HG02588 (cell line): ENCODE results near the gene KIF1A.
A peak's percentile ranks its signal among the peaks of the same experiment; 100 is the strongest.
"Not testable (repeated sequence)": the region's sequence is repeated elsewhere in the genome, so short reads cannot be mapped to it uniquely, and the experiment has no call there.

Experiments used
- ATAC-seq: cut with Tn5 transposase; IDR thresholded peaks from one replicate; pipeline ENCODE4 v1.9.1; 2021; ENCODE audit warnings: mild to moderate bottlenecking, moderate library complexity; ENCODE audit not compliant: unreplicated experiment

Gene KIF1A

DNA sequence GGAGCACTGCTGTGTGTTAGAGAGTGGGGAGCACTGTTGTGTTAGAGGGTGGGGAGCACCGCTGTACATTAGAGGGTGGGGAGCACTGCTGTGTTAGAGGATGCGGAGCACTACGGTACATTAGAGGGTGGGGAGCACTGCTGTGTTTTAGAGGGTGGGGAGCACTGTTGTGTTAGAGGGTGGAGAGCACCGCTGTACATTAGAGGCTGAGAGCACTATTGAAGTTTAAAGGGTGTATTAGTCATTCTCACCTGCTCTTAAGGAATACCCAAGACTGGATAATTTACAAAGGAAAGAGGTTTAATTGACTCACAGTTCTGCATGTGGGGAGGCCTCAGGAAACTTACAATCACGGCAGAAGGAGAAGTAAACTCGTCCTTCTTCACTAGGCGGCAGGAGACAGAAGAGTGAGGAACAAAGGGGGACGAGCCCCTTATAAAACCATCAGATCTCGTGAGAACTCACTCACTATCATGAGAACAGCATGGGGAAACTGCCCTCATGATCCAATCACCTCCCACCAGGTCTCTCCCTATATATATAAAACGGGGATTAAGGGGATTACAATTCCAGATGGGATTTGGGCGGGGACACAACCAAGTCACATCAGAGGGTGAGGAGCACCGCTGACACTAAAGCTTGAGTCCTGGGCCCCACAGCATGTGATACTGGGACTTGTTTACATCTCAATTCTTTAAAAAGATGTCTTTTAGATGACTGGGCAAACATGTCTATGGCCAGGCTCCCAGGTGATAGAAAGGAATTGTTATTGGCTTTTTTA, 29.1 kb upstream of the KIF1A start:
- no peak for ATAC-seq

DNA sequence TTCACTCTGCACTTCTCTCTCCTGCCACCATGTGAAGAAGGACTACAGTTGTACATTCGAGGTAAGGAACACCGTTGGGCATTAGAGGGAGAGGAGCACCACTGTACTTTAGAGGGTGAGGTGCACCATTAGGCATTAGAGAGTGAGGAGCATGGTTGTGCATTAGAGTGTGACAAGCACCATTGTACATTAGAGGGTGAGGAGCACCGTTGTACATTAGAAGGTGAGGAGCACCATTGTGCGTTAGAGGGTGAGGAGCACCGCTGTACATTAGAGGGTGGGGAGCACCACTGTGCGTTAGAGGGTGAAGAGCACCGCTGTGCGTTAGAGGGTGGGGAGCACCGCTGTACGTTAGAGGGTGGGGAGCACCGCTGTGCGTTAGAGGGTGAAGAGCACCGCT, 27.8 kb upstream of the KIF1A start:
- no peak for ATAC-seq

DNA sequence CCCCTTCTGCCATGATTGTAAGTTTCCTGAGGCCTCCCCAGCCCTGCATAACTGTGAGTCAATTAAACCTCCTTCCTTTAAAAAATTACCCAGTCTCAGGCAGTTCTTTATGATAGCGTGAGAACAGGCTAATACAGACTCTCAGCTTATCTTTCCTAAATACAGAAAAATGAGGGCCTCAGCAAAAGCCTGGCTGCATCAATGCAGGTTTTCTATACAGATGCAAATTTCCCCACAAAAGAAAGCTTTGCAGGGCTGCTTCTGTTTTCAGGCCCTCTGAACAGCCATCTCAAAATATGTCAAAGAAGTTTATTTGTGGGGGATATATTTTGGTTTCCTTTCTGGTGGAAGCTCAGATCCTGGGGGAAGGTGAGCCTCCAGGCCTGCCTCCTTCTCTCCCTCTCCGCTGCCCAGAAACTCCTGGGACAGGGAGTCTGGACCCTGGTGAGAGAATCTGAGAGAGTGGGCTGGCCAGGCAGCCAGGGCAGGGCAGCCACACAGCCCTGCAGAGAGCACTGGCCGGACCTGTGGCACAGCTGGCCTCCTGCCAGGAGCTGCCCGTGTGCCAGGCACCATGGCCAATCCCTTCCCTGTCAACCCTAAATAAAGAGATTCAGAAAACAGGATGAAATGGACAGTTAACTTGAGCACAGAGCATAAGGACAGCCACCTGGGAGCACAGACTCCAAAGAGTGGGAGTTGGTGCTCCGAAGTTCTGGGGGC, 27.0 kb upstream of the KIF1A start:
- no peak for ATAC-seq

DNA sequence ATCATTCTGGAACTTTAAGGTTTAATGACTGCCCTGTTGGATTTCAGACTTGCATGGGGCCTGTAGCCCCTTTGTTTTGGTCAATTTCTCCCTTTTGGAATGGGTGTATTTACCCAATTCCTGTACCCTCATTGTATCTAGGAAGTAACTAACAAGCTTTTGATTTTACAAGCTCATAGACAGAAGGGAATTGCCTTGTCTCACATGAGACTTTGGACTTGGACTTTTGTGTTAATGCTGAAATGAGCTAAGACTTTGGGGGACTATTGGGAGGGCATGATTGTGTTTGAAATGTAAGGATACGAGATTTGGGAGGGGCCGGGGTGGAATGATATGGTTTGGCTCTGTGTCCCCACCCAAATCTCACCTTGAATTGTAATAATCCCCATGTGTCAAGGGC, 26.3 kb upstream of the KIF1A start:
- ATAC-seq: not testable (repeated sequence)

DNA sequence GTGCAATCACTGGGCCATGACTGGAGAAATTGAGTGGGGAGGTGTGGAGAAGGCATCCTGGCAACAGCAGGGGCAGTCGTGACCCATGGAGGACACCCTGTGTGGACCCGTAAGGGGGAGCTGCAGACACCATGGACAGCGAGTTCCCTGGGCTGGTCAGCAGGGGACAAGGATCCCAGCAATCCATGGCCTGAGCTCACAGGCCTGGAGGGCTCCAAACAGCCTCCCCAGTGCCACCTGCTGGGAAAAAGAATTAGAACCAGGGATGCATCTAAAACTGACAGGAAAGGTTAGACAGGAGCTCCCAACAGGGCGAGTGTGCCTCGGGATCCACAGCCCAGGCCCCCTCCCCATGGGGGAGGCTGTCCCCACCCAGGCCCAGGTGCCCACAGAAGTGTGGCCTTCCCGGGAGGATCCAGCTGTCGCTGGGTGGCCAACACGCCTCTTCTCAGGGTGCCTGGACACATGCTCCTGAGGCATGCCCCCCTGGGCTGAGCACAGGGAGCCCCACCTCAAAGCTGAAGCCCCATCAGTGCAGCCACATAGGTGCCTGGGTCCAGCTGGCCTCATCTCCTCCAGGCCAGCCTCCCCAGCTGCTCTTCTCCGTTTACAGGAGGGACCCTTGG, 20.5 kb upstream of the KIF1A start:
- no peak for ATAC-seq

DNA sequence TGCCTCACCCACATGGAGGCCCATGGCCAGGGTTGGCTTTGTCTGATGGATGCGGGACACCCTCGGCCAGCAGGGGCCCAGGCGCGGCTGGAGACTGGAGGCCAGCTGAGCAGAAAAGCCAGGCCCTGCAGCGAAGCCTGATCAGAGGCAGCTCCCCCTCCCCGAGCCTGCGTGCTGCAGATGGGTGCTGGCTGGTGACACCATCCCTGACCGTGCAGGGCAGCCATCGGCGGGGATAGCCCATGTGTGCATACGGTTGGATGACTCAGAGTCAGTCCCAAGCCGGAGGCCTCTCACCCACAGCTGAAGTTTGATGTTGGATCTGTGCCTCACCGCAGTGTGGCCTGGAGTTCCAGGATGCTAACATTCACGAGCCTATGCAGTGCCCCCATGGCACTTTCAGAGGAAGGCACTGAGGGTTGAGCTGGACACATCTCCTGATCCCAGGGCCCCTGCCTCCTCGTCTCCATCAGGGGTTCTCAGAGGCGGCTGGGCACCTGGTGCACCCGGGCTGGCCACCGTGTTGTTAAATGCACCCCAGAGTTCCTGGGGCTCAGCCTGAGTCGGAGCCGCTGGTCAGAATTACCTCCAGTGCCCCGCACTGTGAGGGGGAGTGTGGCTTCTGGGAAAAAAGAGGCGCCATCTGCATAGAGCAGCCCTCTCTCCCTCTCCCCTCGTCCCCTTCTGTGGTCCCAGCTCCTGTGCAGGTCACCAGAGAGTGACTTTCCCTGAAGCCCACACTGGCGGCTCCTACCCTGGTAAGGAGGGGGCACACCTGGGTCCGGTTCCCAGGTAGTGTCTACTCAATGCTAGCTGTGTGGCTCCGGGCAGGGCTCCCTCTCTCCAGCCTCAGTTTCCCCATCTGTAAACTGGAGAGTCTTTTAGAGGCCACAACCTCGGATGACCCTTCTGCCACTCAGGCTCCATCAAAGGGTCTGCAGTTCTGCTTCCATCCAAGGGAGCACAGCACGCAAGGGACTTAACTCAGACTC, 19.4 kb upstream of the KIF1A start:
- no peak for ATAC-seq

DNA sequence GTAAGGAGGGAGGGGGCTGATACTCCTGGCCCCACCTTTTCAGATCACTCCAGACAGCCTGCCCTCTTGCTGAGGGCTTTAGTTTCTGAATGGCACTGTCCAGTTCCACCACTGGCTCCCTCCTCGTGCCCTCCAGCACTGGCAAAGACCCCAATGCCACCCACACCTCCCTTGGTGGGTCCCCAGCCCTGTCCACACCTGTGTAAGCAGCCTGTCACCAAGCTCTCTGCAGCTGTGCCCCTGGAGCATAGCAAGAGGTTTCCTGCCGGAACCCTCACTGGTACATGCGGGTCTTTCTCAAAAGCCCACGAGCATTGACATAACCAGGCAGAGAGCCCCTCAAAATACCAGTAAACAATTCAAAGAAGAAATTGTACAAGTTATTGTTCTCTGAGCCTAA, 17.6 kb upstream of the KIF1A start:
- ATAC-seq: no peak

DNA sequence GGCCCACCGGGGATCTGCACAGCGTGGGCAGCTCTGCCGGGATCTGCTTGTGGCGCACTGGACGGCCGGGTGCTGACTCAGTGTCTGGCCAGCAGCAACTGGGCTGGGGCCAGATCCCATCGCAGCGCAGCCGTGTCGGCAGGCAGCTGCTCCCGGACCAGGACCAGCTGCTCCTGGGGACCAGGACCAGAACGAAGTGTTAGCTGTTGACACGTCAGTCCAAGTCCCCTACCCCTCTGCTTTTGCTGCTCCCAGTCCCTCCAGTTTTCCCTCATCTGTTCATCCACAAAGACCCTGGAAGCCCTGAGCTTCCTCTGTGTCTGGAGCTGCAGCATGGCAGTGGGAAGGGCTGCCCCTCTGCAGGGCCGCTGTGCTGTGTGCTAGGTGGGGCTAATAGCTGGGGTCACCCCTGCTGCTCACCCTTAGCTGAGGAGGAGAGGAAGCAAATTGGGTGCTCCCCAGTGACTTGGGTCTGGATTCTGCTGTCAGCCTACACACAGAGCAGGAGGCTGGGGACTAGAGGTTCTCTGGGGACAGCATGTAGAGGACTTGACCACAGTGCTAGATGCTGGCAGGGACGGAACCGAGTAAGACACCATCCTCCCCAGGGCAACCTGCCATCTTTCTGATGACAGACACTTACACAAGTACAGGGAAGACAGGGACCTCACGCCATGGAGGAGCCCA, 16.9 kb upstream of the KIF1A start:
- ATAC-seq: no peak

DNA sequence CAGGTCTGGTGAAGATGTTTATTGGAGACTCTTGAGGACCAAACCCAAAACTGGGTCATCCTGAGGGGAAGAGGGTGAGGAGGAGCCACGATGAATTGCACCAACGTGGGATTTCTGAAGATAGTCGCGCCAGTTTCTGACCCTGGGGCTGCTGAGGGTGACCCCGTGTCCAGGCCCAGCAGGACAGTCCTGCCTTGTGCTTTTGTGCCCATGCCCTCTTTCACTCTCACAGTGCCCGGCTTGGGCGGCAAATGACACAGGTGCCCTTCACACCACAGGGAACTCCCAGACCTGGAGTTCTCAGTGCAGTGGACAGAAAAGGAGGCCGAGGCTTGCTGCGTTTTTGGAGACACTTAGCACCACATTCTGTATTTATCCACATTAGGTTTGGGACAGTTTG, 15.5 kb upstream of the KIF1A start:
- ATAC-seq: no peak

DNA sequence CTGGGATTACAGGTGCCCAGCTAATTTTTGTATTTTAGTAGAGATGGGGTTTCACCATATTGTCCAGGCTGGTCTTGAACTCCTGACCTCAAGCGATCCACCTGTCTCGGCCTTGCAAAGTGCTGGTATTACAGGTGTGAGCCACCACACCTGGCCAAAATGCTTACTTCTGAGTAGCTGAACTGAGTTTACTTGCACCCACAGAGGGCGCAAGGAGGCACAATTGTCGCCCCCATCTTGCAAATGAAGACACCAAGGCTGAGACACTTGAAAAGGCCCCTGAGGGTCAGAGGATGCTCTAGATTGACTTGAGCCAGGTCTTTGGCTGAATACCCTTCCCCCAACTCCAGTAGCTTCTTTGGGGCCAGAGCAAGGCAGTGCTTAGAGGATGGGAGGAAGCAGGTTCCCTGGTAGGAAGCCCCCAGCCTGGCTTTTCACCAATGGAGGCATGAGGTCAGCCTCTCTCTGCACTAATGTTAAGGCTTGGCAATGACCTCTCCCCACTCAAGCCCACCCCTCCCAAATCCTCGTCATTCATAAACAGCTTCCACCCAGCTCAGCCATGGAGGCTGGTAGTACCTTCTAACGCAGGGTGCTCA, 14.5 kb upstream of the KIF1A start:
- ATAC-seq: no peak

DNA sequence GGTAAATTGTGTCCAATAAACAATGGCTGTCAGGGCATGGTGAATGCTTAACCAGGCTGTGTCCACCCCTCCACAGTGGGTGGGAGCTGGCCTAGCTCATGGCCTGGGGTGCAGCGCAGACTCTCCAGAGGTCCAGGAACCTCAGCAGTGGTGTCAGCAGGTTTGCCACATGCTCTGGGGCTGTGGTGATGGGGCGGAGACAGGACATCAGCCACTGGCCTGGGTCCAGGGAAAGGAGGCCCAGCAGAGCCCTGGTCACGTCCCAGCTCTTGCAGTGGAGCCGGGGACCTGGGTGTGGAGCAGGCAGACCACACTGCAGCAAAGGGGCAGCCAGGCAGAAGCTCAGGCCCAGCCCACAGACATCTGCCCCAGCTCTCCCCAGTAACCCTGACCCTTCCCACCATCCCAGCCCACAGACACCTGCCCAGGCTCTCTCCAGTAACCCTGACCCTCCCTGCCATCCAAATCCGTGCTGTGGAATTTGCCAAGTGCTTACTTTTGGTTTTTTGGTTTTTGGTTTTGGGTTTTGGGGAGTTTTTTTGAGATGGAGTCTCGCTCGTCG, 13.8 kb upstream of the KIF1A start:
- ATAC-seq: no peak

DNA sequence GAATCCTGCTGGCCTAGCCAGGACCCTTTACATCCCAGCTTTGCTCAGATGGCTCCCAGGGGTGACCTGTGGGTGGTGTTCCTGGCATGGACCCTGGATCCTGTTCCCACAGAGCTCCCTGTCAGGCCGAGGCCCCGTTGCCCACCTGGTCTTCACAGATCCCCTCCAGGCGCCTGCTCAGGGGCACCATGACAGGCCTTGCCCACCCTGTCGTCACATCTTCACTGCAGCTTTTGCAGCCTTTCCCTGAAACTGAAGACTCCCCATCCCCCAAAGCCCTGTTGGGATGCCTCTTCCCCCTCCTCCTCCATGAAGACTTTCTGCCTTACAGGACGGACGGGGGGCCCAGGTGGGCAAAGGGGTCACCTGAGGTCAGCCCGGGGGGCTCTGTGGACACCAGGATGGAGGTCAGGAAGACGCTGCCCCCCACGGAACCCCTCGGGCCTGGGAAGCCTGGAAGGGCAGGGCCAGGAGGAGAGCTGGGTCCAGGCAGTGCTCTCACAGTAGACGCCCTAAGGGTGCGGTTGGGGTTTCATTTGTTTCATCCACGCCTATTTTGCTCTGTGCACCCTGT, 13.0 kb upstream of the KIF1A start:
- no peak for ATAC-seq

DNA sequence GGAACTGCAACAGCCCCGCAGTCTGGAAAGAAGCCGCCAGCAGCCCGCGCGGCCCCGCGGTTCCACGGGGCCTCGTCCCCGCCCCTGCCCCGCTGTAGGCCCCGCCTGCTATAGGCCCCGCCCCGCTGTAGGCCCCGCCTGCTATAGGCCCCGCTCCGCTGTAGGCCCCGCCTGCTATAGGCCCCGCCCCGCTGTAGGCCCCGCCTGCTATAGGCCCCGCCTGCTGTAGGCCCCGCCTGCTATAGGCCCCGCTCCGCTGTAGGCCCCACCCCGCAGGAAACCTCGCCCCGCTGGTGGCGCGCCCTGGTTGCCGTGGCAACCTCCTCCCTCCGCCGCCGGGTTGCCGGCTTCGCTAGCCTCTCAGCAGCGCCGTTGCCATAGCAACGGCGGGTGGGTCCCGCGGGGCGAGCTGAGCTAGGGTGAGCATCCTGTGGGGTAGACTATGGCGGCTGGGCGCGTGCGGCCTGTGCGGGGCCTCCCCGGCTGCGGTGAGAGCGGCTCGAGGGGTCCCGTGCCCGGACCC, 12.2 kb upstream of the KIF1A start:
- peak; percentile 71 for ATAC-seq

DNA sequence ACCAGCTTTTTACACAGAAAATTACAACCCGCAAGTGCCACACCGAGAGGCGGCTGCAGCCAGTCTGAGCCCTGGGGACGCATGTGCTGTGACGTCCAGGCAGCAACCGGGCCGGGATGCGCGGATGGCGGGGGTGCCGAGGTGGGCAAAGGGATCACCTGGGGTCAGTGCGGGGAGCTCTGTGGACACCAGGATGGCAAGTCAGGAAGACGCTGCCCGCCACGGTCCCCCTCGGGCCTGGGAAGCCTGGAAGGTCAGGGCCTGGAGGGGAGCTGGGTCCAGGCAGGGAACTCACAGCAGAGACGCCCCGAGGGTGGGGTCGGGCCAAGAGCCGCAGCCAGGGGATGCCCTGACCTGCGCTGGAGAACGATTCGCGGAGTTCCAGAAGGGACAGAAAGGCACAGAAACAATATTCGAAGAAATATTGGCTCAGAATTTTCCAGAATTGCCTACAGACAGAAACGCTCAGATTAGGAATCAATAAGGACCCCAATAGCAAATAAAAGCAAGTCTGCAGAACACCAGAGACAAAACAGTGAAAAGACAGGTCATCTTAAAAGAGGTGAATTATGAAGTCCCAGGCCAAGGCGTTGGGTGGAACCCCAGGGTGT, 11.7 kb upstream of the KIF1A start:
- ATAC-seq: no peak

DNA sequence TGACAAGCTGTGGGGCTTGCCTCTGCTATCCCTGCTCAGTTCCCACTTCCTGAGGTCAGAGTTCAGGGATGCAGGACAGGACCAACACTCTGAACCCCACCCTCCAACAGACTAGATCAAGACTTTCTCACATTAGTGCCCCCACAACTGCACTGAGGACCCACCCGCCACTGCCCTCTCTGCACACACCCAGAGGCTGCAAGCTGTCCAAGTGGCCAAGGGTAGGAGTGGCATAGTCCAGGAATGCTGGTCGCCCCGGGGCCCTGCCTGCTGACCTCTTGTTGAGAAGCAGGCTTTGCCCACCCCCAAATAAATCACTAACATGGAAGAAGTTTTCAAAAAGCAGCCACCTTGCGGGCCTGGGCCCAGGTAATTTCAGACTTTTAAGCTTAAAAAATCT, 5.5 kb upstream of the KIF1A start:
- no peak for ATAC-seq

DNA sequence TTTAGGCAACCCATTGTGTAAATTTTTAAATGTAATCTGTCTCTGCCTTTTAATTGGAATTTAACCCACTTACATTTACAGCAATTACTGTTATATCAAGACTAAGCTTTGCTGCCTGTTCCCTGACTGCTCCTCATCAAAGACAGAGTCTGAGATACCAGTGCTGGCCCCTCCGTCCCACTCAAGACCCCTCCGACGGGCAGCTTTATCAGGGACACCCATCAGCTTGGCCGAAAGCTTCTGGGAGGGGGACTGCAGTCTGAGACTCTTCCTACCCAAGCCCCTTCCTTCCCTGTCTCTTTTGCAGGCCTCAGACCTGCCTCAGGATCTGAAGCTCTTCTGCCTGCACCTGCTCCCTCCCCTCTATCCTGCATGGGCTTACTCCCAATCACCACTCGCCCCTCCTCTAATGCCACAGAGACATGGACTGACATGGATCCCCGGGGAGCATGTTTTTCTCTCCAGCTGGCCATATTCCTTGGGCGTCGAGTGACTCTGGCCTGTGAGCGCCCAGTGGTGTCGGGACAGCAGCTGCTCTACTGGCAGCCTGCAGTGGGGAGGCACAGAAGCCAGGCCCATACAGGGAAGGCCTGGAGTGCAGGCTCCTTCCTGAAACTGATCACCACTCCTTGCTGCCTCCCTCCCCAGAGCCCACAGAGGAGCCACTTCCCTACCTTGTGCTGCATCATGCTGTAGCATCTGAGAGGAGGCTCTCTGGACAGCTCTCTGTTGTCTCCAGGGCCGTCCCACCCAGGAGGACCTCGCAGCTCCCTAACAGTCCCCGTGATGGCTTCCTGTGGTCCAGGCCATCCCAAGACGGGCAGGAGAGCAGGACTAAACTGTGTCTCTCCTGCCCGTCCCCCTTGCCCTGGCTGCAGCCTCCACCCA, 3.7 kb upstream of the KIF1A start:
- ATAC-seq: no peak

DNA sequence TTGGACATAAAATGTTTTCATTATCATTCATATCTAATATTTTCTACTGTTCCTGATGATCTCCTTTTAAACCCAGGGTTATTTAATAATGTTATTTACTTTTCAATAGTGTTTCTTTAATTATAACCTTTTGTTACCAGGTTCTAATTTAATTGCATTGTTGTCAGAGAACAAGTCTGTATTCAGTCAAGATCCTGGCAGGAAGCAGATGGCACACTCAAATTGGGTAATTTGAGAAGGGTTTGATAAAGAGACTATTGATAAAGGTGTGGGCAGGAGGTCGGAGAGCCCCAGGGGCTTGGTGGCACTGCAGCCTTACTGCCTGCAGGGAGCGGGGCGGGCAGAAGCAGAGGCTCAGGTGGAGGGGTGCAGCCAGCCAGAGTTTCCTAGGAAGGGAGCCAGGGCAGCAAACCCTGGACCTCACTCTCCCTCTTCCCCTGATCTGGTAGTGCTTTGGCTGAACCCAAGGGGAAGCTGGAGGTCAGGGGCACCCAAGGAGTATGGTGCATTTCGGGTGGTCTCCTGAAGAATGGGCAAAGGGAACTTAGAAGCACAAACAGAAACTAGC, 2.3 kb upstream of the KIF1A start:
- no peak for ATAC-seq
